ENCODE data around the gene TAX1BP1. TPM values are rescaled to one million over a fixed set of nuclear protein-coding genes. Genes with fewer than 3 reads are reported as not detected.

Gene TAX1BP1
- total and polyA plus RNA-seq, 8 donors, result 81.0 to 107 (median 96.2) TPM

- H3K4me1 ChIP-seq, result peaks cover 0 to 11% of the 10 kb centered on the region in 2 donors
- DNase-seq, result peak in 1 of 4 donors; percentile 12
- intact Hi-C loops (cut with DNase I), result no loop called here
- H3K4me3 ChIP-seq, result no peak overlapping the region
- peak; percentile 42 to 55 for TF ChIP-seq CTCF (IDR thresholded peaks at IDR 0.05)
- no peaks in the 10 kb centered on the region for H3K9me3 ChIP-seq
- no peak overlapping the region for H3K27ac ChIP-seq
- ATAC-seq, result peak; percentile 81
- no peaks in the 10 kb centered on the region for H3K27me3 ChIP-seq
- H3K36me3 ChIP-seq, result peaks cover 0 to 32% of the 10 kb centered on the region in 2 donors
Observed at GRCh38 chr7:27784399-27785053, 44.6 kb downstream of the TAX1BP1 start.

GRCh38 chr7:27788437-27788836, 48.5 kb downstream of the TAX1BP1 start:
- Histone ChIP-seq H3K27ac (no peak overlapping the region), H3K9me3 (no peaks in the 10 kb centered on the region), H3K4me1 (peaks cover 0 to 6% of the 10 kb centered on the region in 2 donors), H3K27me3 (no peaks in the 10 kb centered on the region), H3K36me3 (peaks cover 0 to 47% of the 10 kb centered on the region in 2 donors), H3K4me3 (no peak overlapping the region)
- TF ChIP-seq CTCF (IDR thresholded peaks at IDR 0.05), result no peak
- DNase-seq, result no peak
- intact Hi-C loops (cut with DNase I), result no loop called here
- ATAC-seq, result no peak

- ATAC-seq, result no peak
- TF ChIP-seq CTCF (IDR thresholded peaks at IDR 0.05), result no peak
- H3K4me1 ChIP-seq, result no peaks in the 10 kb centered on the region
- no peak for DNase-seq
- no peak overlapping the region for H3K4me3 ChIP-seq
- no peaks in the 10 kb centered on the region for H3K27me3 ChIP-seq
- no peaks in the 10 kb centered on the region for H3K9me3 ChIP-seq
- H3K36me3 ChIP-seq, result peaks cover 0 to 60% of the 10 kb centered on the region in 2 donors
- intact Hi-C loops (cut with DNase I), result no loop called here
- no peak overlapping the region for H3K27ac ChIP-seq
Observed at GRCh38 chr7:27793780-27794179, 53.8 kb downstream of the TAX1BP1 start.

- peaks cover 0 to 64% of the 10 kb centered on the region in 2 donors for H3K36me3 ChIP-seq
- no peaks in the 10 kb centered on the region for H3K4me1 ChIP-seq
- H3K4me3 ChIP-seq, result no peak overlapping the region
- intact Hi-C loops (cut with DNase I), result no loop called here
- TF ChIP-seq CTCF (IDR thresholded peaks at IDR 0.05), result no peak
- no peaks in the 10 kb centered on the region for H3K9me3 ChIP-seq
- DNase-seq, result no peak
- H3K27me3 ChIP-seq, result no peaks in the 10 kb centered on the region
- no peak overlapping the region for H3K27ac ChIP-seq
- no peak for ATAC-seq
Observed at GRCh38 chr7:27795977-27796376, 56.0 kb downstream of the TAX1BP1 start.

GRCh38 chr7:27799212-27799611, 59.2 kb downstream of the TAX1BP1 start:
- H3K4me1 ChIP-seq, result no peaks in the 10 kb centered on the region
- H3K36me3 ChIP-seq, result peaks cover 0 to 61% of the 10 kb centered on the region in 2 donors
- no peaks in the 10 kb centered on the region for H3K9me3 ChIP-seq
- no peak overlapping the region for H3K4me3 ChIP-seq
- no peak overlapping the region for H3K27ac ChIP-seq
- intact Hi-C loops (cut with DNase I), result no loop called here
- DNase-seq (no peak), ATAC-seq (no peak)
- no peaks in the 10 kb centered on the region for H3K27me3 ChIP-seq
- no peak for TF ChIP-seq CTCF (IDR thresholded peaks at IDR 0.05)
